ENCODE measurements around the gene URB2.

URB2 gene

GRCh38 chr1:229625915-229626831, at the start of gene URB2, which contains the start of gene TAF5L (continued):
- TF ChIP-seq, protein P1, sequence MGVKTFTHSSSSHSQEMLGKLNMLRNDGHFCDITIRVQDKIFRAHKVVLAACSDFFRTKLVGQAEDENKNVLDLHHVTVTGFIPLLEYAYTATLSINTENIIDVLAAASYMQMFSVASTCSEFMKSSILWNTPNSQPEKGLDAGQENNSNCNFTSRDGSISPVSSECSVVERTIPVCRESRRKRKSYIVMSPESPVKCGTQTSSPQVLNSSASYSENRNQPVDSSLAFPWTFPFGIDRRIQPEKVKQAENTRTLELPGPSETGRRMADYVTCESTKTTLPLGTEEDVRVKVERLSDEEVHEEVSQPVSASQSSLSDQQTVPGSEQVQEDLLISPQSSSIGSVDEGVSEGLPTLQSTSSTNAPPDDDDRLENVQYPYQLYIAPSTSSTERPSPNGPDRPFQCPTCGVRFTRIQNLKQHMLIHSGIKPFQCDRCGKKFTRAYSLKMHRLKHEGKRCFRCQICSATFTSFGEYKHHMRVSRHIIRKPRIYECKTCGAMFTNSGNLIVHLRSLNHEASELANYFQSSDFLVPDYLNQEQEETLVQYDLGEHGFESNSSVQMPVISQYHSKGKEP (tag by site-specific recombination; IDR thresholded peaks at IDR 0.05) = peak; percentile 82
- TF ChIP-seq ZNF624 (tag by site-specific recombination; IDR thresholded peaks at IDR 0.05) (no peak), INSM2 (tag by site-specific recombination; IDR thresholded peaks at IDR 0.05) (peak; percentile 41; the same call in 1 of the 2 replicates), ZNF175 (tag by site-specific recombination; IDR thresholded peaks at IDR 0.05) (no peak), ZNF585B (tag by site-specific recombination; IDR thresholded peaks at IDR 0.05) (0 out of 2 replicates have a peak, but pooled peaks have one; percentile 24), ZNF580 (tag by site-specific recombination; IDR thresholded peaks at IDR 0.05) (peak; percentile 92), ZEB2 (tag by site-specific recombination; IDR thresholded peaks at IDR 0.05) (peak; percentile 96), BCL11B (tag by site-specific recombination; IDR thresholded peaks at IDR 0.05; ENCODE audit: low read depth) (peak; percentile 51; the same call in 1 of the 2 replicates), KLF10 (tag by site-specific recombination; IDR thresholded peaks at IDR 0.05) (peak; percentile 93), SP2 (tag by site-specific recombination; IDR thresholded peaks at IDR 0.05) (peak; percentile 77), ZNF37A (tag by site-specific recombination; IDR thresholded peaks at IDR 0.05) (no peak), ZNF548 (tag by site-specific recombination; IDR thresholded peaks at IDR 0.05) (0 out of 2 replicates have a peak, but pooled peaks have one; percentile 22), ZNF350 (tag by site-specific recombination; IDR thresholded peaks at IDR 0.05) (no peak), ZSCAN30 (tag by site-specific recombination; IDR thresholded peaks at IDR 0.05) (peak; percentile 98)
- TF ChIP-seq, protein P2, sequence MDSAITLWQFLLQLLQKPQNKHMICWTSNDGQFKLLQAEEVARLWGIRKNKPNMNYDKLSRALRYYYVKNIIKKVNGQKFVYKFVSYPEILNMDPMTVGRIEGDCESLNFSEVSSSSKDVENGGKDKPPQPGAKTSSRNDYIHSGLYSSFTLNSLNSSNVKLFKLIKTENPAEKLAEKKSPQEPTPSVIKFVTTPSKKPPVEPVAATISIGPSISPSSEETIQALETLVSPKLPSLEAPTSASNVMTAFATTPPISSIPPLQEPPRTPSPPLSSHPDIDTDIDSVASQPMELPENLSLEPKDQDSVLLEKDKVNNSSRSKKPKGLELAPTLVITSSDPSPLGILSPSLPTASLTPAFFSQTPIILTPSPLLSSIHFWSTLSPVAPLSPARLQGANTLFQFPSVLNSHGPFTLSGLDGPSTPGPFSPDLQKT (IDR thresholded peaks at IDR 0.05; ENCODE audit: borderline replicate concordance, low read depth, low read length) = peak; percentile 83; the same call in 1 of the 2 replicates
- TF ChIP-seq, protein P3, sequence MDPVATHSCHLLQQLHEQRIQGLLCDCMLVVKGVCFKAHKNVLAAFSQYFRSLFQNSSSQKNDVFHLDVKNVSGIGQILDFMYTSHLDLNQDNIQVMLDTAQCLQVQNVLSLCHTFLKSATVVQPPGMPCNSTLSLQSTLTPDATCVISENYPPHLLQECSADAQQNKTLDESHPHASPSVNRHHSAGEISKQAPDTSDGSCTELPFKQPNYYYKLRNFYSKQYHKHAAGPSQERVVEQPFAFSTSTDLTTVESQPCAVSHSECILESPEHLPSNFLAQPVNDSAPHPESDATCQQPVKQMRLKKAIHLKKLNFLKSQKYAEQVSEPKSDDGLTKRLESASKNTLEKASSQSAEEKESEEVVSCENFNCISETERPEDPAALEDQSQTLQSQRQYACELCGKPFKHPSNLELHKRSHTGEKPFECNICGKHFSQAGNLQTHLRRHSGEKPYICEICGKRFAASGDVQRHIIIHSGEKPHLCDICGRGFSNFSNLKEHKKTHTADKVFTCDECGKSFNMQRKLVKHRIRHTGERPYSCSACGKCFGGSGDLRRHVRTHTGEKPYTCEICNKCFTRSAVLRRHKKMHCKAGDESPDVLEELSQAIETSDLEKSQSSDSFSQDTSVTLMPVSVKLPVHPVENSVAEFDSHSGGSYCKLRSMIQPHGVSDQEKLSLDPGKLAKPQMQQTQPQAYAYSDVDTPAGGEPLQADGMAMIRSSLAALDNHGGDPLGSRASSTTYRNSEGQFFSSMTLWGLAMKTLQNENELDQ (tag by site-specific recombination; IDR thresholded peaks at IDR 0.05; ENCODE audit: low read depth) = no peak
